Activated T-helper 1 cell treated with Interleukin-2 at 50 U/mL for 16 hours (primary cell): ENCODE data around the gene UPK3A.
A peak's percentile ranks its signal among the peaks of the same experiment; 100 is the strongest.

Experiments
- DNase-seq: peaks from one replicate; pipeline ENCODE4 v3.0.0-alpha.2; 2020; ENCODE audit warnings: low read depth

Gene UPK3A

GRCh38 chr22:45284705-45285262, at the start of gene UPK3A:
Gene UPK3A (plus strand): TSS chr22:45284949. CDS start chr22:45285014, 65 bp downstream.
- peak; percentile 37 for DNase-seq

DNA sequence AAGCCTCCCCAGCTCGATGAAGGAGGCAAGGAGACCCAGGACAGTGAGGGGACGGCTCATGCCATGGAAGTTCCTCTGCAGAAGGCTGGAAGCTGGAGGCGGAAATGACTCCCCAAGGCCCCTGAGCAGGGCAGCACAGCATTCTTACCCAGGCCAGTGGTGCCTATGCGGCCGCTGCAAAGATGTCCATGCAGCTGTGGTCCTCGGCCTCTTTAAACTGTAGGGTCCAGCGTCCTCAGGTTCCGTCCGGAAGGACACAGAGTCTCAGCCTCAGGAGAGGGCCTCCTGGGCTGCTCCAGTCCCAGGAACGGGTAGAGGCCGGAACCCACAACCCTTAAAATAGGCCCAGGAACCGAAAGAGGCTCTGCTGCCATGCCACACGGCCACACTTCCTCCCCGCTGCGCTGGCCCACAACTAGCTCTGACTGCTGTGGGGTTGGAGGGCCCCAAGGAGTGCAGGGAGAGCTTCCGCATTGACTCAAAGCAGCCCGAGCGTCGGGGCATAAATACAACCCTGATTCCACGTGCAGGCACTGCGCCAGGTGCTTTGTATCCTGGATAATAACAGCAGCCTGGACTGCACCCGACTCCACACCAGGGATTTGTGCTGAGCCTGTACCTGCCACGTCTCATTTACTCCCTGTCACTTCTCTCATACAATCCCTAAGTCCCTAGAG, 49.5 kb upstream of the UPK3A start:
- no peak for DNase-seq

GRCh38 chr22:45235851-45236342, 48.9 kb upstream of the UPK3A start:
- DNase-seq: no peak

- no peak for DNase-seq
These were observed 47.4 kb upstream of the UPK3A start for GRCh38 chr22:45237065-45237990.

DNA sequence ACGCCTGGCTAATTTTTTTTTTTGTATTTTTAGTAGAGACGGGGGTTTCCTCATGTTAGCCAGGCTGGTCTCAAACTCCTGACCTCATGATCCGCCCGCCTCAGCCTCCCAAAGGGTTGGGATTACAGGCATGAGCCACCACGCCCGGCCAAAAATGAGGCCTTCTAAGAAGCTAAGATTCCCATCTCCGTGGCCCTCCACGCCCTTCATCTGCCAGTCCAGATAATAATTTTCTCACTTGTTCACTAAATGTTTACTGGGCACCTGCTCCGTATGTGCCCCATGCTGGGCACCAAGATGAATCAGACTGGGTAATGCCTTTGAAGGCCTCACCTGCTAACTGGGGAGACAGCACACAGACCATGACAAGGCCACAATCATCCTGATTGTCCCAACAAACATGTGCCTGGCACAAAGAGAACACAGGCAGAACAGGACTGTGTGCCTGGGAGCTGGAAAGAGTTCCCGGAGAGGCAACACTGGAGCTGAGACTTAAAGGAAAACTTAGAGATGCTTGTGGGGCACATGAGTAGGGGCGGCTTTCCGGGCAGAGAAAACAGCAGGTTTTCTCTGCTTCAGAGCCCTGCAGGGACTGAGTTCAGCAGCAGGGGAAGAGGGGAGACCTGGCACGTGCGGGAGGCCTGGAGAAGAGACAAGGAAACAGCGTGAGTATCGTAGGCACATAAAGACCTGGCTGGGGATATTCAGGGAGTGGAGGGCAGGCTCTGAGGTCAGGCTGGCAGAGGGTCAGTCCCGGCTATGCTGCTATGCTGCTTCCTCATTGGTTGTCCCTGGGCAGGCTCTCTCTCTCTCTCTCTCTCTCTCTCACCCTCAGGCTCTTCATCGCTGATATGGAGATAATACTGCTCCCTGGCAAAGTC, 46.4 kb upstream of the UPK3A start:
- no peak for DNase-seq

GRCh38 chr22:45238957-45239680, 45.6 kb upstream of the UPK3A start:
- DNase-seq: no peak

DNA sequence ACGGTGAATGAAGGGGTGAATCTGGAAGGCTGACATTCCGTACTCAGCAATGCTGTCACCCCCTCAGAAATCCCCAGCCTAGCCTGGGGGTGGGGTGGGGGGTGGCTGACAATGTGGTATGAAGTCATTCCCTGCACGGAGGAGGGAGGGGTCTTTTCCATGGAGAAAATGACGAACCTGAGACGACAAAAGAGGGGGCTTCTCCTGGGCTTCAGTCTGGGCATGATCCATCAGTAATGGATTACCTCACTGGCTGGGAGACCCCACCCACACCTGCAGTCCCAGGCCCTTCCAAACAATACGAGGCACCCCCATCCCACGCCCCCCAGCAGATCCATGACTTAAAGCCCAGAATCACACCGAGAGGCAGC, 45.1 kb upstream of the UPK3A start:
- no peak for DNase-seq

- no peak for DNase-seq
These were observed 44.5 kb upstream of the UPK3A start for GRCh38 chr22:45240104-45240809.

- DNase-seq: peak; percentile 69
These were observed 43.7 kb upstream of the UPK3A start, which contains the start of gene KIAA0930 for GRCh38 chr22:45240810-45241631. Gene KIAA0930 (minus strand): TSS chr22:45240894. CDS start chr22:45240703, 191 bp downstream.

DNA sequence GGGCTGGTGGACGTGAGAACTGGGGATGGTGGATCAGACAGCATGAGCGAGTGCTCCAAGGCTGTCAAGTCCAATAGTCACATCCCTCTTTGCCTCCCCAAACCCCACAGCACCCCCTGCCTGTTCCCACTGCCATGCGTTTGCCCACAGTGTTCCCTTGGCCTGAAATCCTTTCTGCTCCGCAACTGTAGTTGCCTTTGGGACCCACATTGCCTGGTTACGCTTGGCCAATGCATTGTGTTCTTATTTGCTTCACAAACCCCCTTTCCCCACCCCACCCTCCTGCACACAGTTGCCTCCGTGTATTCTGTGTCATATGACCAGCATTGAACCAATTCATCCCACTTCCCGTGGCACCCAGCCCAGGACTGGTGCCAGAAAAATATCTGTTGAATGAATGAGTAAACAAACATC, 42.0 kb upstream of the UPK3A start:
- no peak for DNase-seq

GRCh38 chr22:45244916-45245315, 39.8 kb upstream of the UPK3A start:
- DNase-seq: no peak

DNA sequence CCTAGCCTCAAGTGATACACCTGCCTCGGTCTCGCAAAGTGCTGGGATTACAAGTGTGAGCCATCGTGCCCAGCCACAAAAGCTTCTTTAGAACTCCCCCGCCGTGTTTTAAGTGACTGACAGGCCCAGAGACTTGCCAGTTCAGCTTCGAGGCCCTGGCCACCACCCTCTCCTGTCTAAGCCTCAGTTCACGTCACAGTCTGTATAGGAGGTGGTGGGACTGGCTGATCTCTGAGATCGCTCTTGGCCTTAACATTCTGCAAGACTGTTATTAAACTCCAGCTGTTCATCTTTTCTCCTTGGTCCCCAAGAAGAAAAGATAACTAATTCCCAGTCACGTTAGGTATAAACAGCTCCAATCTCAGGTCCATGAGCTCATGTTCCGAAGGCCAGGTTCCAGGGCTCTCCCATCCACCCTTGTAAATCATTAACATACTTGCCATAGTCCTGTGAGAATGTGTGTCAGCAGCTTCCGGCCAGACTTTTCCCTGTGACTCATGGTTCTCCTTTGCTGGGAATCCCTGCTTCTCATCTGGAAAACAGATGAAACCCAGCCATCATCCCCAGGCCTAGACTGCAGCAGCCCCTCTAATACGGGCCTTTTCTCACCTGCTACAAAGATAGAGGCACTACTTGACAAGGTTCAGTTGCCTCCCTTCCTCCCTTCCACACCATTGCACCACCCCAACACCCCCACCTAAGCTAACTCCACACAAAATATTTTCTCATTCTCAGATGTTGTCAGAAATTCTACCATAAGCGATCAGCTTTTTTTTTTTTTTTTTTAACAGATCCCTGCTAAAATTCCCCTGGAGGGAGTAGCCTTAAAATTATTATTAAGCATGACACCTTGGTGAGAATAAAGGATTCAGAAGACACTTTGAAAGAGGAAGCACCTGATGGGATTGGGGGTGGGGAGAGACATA, 38.4 kb upstream of the UPK3A start:
- no peak for DNase-seq

- DNase-seq: no peak
These were observed 35.8 kb upstream of the UPK3A start for GRCh38 chr22:45248832-45249561.

GRCh38 chr22:45251825-45252224, 32.9 kb upstream of the UPK3A start:
- no peak for DNase-seq

DNA sequence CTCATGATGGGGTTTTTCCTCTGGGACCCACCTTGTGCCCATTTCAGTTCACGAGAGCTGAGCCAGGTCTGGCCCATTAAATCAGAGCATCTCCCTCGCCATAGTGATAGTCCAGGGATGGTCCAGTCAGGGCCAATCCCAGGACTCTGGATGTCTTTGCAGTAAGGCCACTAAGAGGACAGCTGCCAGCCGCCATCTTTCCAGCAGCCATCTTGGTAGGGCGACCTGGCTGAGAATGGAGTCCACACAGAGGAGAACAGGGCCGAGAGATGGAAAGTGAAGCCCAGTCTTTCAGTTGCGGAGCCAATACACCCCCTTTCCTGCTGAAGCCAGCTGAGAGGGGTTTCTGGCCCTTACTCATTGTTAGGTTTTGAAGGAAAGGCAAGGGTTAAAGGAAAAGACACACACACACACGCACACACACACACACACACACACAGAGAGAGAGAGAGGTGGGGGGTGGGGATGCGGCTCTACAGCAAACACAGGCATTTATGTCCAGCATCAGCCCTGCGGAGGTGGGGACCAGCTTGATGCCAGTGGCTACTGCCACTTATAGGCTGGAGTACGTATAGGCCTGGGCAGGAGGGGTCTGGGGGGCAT, 31.6 kb upstream of the UPK3A start:
- no peak for DNase-seq

GRCh38 chr22:45254388-45254787, 30.4 kb upstream of the UPK3A start:
- no peak for DNase-seq

GRCh38 chr22:45254789-45255278, 29.9 kb upstream of the UPK3A start:
- DNase-seq: no peak
